AG09309 (cell line): Measurements from ENCODE around the gene CCPG1.
A peak's percentile ranks its signal among the peaks of the same experiment; 100 is the strongest.

Source experiments
- DNase-seq: peaks from one replicate; pipeline ENCODE4 v3.0.0-alpha.2; 2010; ENCODE audit warnings: low read depth
- H3K4me3 ChIP-seq: 2 replicates; pipeline ENCODE4 v1.5.1; 2011; ENCODE audit warnings: mild to moderate bottlenecking, low read depth, low read length, moderate library complexity; ENCODE audit not compliant: control insufficient read depth
- TF ChIP-seq, protein P1 (sequence below): IDR thresholded peaks from 2 replicates; pipeline ENCODE4 v1.5.1; 2011; ENCODE audit warnings: mild to moderate bottlenecking, low read depth, low read length, inconsistent platforms; ENCODE audit not compliant: insufficient read depth, control insufficient read depth; ENCODE audit errors: missing control alignments

Gene CCPG1

DNA sequence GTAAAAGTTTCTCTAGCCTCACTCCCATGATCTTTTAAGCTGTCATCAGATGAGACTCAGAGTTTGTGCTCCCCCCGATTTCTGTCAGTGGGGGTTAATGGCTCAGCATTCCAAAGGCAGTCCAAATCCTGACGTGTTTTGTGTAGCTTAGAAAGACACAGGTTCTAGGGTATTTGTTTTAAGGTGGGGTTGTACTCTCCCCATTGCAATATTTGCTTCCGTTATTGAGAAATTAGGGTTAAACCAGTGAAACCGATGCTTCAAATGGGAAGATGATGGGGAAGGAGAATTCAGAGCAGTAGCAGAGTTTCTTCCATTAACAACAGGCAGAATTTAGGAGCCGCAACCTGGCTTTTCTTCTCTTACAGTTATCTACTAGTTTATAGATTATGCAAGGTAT, 85.7 kb downstream of the CCPG1 start:
- DNase-seq: no peak
- no peak overlapping the region for H3K4me3 ChIP-seq
- TF ChIP-seq, protein P1, sequence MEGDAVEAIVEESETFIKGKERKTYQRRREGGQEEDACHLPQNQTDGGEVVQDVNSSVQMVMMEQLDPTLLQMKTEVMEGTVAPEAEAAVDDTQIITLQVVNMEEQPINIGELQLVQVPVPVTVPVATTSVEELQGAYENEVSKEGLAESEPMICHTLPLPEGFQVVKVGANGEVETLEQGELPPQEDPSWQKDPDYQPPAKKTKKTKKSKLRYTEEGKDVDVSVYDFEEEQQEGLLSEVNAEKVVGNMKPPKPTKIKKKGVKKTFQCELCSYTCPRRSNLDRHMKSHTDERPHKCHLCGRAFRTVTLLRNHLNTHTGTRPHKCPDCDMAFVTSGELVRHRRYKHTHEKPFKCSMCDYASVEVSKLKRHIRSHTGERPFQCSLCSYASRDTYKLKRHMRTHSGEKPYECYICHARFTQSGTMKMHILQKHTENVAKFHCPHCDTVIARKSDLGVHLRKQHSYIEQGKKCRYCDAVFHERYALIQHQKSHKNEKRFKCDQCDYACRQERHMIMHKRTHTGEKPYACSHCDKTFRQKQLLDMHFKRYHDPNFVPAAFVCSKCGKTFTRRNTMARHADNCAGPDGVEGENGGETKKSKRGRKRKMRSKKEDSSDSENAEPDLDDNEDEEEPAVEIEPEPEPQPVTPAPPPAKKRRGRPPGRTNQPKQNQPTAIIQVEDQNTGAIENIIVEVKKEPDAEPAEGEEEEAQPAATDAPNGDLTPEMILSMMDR: no peak

DNA sequence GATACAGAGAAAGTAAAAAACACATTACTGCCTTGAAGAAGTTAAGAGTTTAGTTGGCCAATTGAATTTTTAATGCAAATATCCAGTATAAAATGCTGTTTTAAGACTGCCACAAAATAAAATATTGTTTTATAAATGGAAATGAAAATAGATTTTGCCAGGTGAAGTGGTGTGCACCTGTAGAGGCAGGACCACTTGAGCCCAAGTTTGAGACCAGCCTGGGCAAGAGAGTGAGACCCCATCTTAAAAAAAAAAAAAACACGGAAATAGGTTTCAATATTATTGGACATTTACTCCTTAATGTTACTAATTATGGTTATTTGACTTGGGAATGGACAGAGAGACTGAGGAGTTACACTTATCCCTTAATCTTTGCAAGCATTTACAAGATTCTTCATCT, 87.2 kb downstream of the CCPG1 start:
- no peak for DNase-seq
- no peak overlapping the region for H3K4me3 ChIP-seq
- TF ChIP-seq, protein P1: no peak

DNA sequence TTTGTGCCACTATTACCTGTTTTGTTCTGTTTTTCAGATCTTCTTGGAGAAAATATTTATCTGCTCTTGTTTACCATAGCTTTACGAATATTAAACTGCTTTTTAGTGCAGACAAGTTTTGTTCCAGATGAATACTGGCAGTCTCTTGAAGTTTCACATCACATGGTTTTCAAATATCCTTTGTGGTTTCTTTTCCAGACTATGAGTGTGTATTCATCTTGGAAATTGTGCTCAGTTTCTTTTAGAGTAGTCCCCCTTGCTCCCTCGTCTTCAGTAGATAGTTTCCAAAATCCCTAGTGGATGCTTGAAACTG, 88.0 kb downstream of the CCPG1 start:
- DNase-seq: no peak
- TF ChIP-seq, protein P1: no peak
- 0 out of 2 replicates have a peak overlapping the region, but pooled peaks have one; percentile 3 for H3K4me3 ChIP-seq

DNA sequence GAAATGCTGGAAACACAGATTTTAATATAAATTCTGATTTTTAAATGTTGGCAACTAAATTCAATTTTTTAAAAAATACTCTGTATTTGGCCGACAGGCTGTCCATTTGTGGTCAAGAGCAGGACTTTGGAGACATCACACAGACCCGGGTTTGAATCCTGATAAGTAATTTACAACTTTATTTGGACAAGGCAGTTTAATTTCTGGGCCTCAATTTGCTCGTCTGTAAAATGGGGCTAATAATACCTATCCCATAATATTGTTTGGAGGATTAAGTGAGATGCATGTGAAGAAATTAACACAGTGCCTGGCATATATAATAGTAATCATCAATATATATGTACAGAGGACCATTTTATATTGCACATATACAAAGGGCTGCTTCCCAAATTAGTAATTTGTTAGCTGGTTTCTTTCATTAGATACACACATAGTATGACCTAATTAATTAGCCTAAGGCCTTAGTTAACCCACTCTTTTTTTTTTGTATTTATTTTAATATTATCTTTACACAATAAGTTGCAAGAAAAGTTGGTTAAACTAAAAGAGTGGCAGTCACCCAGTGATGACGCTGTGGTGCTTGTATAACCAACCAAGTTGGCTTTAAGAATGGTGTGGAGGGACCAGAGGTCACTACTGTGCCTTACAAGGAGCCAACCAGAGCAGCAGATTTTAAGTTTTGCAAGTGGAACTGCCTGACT, 88.5 kb downstream of the CCPG1 start:
- DNase-seq: no peak
- TF ChIP-seq, protein P1: no peak
- H3K4me3 ChIP-seq: peak overlapping the region; percentile 90

DNA sequence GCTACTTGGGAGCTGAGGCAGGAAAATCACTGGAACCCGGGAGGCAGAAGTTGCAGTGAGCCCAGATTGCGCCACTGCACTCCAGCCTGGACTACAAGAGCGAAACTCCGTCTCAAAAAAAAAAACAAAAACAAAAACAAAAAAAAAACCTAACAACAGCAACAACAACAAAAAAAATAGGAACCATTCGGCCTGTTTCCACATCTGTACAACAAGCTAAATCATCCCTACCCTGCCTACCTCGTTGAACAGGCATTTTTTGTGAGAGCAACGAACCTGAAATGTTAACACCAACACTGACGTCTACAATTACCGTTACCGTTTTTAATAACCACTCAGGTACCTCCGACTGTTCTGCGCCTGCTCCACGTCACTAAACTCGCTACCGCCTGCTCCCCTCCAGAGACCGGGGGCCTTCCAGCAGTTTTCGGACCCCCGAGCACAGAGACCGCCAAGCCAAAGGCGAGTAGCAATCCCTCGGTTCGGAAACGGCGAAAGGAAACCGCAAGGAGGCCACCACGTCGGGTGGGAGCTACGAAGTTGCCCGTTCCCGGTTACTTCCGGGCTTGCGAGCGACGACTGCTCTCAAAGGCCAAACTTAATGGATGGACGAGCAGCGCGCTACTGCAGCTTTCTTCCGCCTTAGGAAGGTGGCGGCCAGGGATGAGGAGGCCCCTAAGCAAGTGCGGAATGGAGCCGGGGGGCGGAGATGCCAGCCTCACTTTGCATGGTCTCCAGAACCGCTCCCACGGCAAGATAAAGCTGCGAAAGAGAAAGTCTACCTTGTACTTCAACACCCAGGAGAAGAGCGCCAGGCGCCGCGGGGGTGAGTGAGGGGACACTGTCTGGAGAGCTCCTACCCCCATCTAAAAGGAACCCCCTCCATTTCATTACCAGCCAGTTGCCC, 89.3 kb downstream of the CCPG1 start, which contains the start of the genes PIGB and PIGBOS1:
PIGB (plus strand) TSS at position 635 of the 907 bp plus-strand sequence; CDS start at position 664, 29 bp downstream.
PIGBOS1 (minus strand) TSS at position 536 of the 907 bp plus-strand sequence. CDS start 1,331 bp downstream, outside the sequence.
- TF ChIP-seq, protein P1: peak; percentile 23
- DNase-seq: peak; percentile 68
- peak within 1 kb of the TSS; percentile 90 for H3K4me3 ChIP-seq
